ENCODE results near the gene APOA4. TPM values are rescaled to one million over a fixed set of nuclear protein-coding genes. Genes with fewer than 3 reads are reported as not detected.

The APOA4 gene
- total and polyA plus RNA-seq, 2 of the 13 experiments (the other 11 are each of a cell fraction or from before 2014, with no cell fraction given), result 3.8 to 7.2 TPM

- 0 out of 2 replicates have a peak, but pooled peaks have one; percentile 34 for TF ChIP-seq ZNF224 (CRISPR knock-in tag; IDR thresholded peaks at IDR 0.05)
- no peak for TF ChIP-seq ARID3A (IDR thresholded peaks at IDR 0.05; ENCODE audit: low read depth, low read length)
- 0 out of 2 replicates have a peak, but pooled peaks have one; percentile 46 for TF ChIP-seq FOXJ3 (CRISPR knock-in tag; IDR thresholded peaks at IDR 0.05; ENCODE audit: borderline replicate concordance)
- 0 out of 2 replicates have a peak, but pooled peaks have one; percentile 24 for TF ChIP-seq RXRB (CRISPR knock-in tag; IDR thresholded peaks at IDR 0.05; ENCODE audit: borderline replicate concordance)
- no peak for TF ChIP-seq CERS6 (CRISPR knock-in tag; IDR thresholded peaks at IDR 0.05)
- TF ChIP-seq ZBTB49 (CRISPR knock-in tag; IDR thresholded peaks at IDR 0.05; ENCODE audit: borderline replicate concordance), result no peak
- no peak for TF ChIP-seq ZNF556 (CRISPR knock-in tag; IDR thresholded peaks at IDR 0.05; ENCODE audit: borderline replicate concordance)
- TF ChIP-seq MTA1 (CRISPR knock-in tag; IDR thresholded peaks at IDR 0.05; ENCODE audit: borderline replicate concordance), result peak; percentile 44; the same call in 1 of the 2 replicates
- TF ChIP-seq AKAP8 (CRISPR knock-in tag; IDR thresholded peaks at IDR 0.05), result 0 out of 2 replicates have a peak, but pooled peaks have one; percentile 62
- TF ChIP-seq GTF3A (CRISPR knock-in tag; conservative IDR thresholded peaks at IDR 0.05), result no peak
- TF ChIP-seq FOXK2 (IDR thresholded peaks at IDR 0.05), result no peak
- TF ChIP-seq MEF2D (CRISPR knock-in tag; IDR thresholded peaks at IDR 0.05), result 0 out of 2 replicates have a peak, but pooled peaks have one; percentile 40
- peak; percentile 42; the same call in 1 of the 2 replicates for TF ChIP-seq HOXA3 (CRISPR knock-in tag; IDR thresholded peaks at IDR 0.05)
- TF ChIP-seq RFX1 (IDR thresholded peaks at IDR 0.05), result no peak
- TF ChIP-seq SOX13 (IDR thresholded peaks at IDR 0.05), result no peak
- peak in 1 of 2 experiments; percentile 56; a peak in 2 of 4 replicates for TF ChIP-seq SOX13 (CRISPR knock-in tag; conservative IDR thresholded peaks at IDR 0.05 in 1 of 2, IDR thresholded peaks at IDR 0.05 in 1 of 2)
- TF ChIP-seq ZNF710 (CRISPR knock-in tag; IDR thresholded peaks at IDR 0.05; ENCODE audit: borderline replicate concordance), result 0 out of 2 replicates have a peak, but pooled peaks have one; percentile 39
- peak; percentile 65; the same call in 1 of the 2 replicates for TF ChIP-seq ZNF891 (CRISPR knock-in tag; IDR thresholded peaks at IDR 0.05)
- TF ChIP-seq TFDP2 (CRISPR knock-in tag; IDR thresholded peaks at IDR 0.05), result 0 out of 2 replicates have a peak, but pooled peaks have one; percentile 19
- TF ChIP-seq ZNF841 (CRISPR knock-in tag; IDR thresholded peaks at IDR 0.05; ENCODE audit: borderline replicate concordance), result no peak
- 0 out of 2 replicates have a peak, but pooled peaks have one; percentile 39 for TF ChIP-seq ZNF572 (CRISPR knock-in tag; IDR thresholded peaks at IDR 0.05)
- TF ChIP-seq KLF13 (CRISPR knock-in tag; IDR thresholded peaks at IDR 0.05), result no peak
These were observed 17.7 kb upstream of the APOA4 start (continued) for GRCh38 chr11:116840746-116841296.

Measured in HepG2 (cell line).